ENCODE measurements around the gene SAG.

Gene SAG

DNA sequence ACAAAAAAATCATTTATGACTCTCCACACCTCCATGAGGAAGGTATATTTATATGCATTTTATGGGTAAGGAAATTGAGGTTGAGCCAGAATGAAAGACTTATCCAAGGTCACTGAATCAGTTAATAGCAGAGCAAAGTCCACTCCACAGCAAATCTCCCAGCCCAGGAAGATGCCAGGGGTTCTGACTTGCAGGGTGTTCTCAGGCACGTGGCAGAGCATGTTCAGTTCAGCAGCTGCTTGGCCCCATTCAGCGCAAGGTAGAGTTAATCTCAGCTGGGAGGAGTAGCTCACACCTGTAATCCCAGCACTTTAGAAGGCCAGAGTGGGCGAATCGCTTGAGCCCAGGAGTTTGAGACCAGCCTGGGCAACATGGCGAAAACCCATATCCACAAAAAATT lies 28.9 kb downstream of the SAG start:
- no peak for DNase-seq (ENCODE audit: low read depth)
- TF ChIP-seq, protein P1, sequence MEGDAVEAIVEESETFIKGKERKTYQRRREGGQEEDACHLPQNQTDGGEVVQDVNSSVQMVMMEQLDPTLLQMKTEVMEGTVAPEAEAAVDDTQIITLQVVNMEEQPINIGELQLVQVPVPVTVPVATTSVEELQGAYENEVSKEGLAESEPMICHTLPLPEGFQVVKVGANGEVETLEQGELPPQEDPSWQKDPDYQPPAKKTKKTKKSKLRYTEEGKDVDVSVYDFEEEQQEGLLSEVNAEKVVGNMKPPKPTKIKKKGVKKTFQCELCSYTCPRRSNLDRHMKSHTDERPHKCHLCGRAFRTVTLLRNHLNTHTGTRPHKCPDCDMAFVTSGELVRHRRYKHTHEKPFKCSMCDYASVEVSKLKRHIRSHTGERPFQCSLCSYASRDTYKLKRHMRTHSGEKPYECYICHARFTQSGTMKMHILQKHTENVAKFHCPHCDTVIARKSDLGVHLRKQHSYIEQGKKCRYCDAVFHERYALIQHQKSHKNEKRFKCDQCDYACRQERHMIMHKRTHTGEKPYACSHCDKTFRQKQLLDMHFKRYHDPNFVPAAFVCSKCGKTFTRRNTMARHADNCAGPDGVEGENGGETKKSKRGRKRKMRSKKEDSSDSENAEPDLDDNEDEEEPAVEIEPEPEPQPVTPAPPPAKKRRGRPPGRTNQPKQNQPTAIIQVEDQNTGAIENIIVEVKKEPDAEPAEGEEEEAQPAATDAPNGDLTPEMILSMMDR (IDR thresholded peaks at IDR 0.05; ENCODE audit: control insufficient read depth, extremely low read depth, insufficient read depth), result no peak
- H3K4me3 ChIP-seq (ENCODE audit: low read depth, low read length), result no peak overlapping the region

DNA sequence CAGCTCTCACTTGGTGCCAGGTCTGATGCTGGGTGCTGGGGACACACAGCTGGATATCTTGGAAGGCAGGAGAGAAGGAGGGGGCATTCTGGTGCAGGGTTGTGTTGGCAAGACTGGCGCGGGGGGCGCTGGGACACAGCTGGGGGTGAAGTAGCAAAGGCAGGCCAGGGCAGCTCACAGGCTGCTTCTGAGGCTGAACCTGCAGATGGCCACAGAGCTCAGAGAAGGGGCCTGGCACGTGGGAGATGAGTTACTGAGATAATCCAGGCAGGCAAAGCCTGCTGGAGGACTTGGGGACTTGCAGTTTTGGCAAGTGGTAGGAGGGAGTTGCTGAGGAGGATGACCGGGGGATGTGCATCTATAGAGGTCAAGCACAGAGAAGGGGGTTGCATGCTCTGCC lies 30.4 kb downstream of the SAG start:
- DNase-seq (ENCODE audit: low read depth), result no peak
- TF ChIP-seq, protein P1 (IDR thresholded peaks at IDR 0.05; ENCODE audit: control insufficient read depth, extremely low read depth, insufficient read depth), result no peak
- no peak overlapping the region for H3K4me3 ChIP-seq (ENCODE audit: low read depth, low read length)

DNA sequence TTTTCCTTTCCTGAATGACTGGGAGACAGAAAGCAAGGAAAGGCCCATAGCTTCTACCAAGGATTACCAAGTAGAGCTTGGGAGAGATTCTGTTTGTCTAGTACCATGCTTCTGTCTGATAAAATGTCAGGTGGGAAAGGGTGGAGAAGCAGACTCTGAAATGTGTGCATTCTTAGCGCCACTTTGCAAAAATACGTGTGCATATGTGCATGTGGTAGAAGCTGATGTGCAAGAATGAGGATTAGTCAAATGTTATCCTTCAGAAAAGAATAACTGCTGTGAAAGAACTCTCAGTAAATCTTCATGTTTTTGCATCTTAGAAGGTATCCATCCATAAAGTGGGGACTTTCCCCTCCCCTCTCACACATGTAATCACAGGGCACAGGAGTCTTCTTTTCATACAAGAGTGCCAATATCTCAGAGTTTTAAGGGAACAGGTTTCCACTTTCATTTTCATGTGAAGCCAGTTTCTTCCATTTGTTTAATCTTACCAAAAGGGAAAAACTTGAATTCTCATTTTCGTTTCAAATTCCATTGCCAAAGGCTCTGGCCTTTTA lies 31.3 kb downstream of the SAG start:
- no peak for DNase-seq (ENCODE audit: low read depth)

GRCh38 chr2:233339427-233339826 lies 31.8 kb downstream of the SAG start:
- no peak for DNase-seq (ENCODE audit: low read depth)
- TF ChIP-seq, protein P1 (IDR thresholded peaks at IDR 0.05; ENCODE audit: control insufficient read depth, extremely low read depth, insufficient read depth), result no peak
- H3K4me3 ChIP-seq (ENCODE audit: low read depth, low read length), result no peak overlapping the region

More for the DNA sequence above, 31.3 kb downstream of the SAG start:
- TF ChIP-seq, protein P1 (IDR thresholded peaks at IDR 0.05; ENCODE audit: control insufficient read depth, extremely low read depth, insufficient read depth), result no peak
- H3K4me3 ChIP-seq (ENCODE audit: low read depth, low read length), result no peak overlapping the region

DNA sequence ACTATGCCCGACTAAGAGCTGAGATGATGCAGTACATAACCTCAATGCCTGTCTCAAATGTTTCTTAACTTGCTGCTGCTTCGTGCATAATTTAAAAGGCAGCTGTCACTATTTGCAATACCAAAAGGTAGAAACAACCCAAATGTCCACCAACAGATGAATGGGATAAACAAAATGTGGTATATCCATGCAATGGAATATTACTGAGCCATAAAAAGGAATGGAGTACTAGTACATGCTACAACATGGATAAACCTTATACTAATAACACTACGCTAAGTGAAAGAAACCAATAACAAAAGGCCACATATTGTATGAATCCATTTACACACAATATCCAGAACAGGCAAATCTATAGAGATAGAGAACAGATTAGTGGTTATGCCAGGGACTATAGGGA lies 33.7 kb downstream of the SAG start:
- TF ChIP-seq, protein P1 (IDR thresholded peaks at IDR 0.05; ENCODE audit: control insufficient read depth, extremely low read depth, insufficient read depth), result no peak
- DNase-seq (ENCODE audit: low read depth), result no peak

GRCh38 chr2:233342301-233342700 lies 34.7 kb downstream of the SAG start:
- no peak for DNase-seq (ENCODE audit: low read depth)
- TF ChIP-seq, protein P1 (IDR thresholded peaks at IDR 0.05; ENCODE audit: control insufficient read depth, extremely low read depth, insufficient read depth), result no peak
- no peak overlapping the region for H3K4me3 ChIP-seq (ENCODE audit: low read depth, low read length)

More for the DNA sequence above, 33.7 kb downstream of the SAG start:
- H3K4me3 ChIP-seq (ENCODE audit: low read depth, low read length), result no peak overlapping the region

DNA sequence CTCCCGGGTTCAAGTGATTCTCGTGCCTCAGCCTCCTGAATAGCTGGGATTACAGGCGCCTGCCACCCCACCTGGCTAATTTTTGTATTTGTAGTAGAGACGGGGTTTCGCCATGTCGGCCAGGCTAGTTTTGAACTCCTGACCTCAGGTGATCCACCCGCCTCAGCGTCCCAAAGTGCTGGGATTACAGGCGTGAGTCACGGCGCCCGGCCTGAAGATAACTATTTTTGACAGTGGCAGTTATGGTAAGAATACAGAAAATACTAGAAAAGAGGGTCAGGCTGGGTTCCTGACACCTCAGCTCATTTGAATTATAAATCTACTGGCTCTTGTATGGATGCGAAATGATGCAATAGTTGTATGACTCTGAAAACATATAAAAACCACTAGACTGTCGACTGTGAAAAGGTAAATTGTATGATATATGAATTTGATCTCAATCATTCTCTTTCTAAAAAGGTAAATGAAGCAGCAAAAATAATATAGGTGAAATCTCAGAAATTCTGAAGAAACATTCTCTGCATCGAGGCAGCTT lies 35.6 kb downstream of the SAG start:
- H3K4me3 ChIP-seq (ENCODE audit: low read depth, low read length), result no peak overlapping the region
- no peak for DNase-seq (ENCODE audit: low read depth)
- TF ChIP-seq, protein P1 (IDR thresholded peaks at IDR 0.05; ENCODE audit: control insufficient read depth, extremely low read depth, insufficient read depth), result no peak
